OCI-LY1 (cell line): Measurements from ENCODE around the gene GNG11.

Source experiments
- H2AFZ ChIP-seq: fragments of 200-600 bp; sonication (generic), shearing (Covaris generic); 2 replicates; pipeline ENCODE4 v1.6.0; 2014; ENCODE audit warnings: antibody characterized with exemption, mild to moderate bottlenecking, low read length
- H3F3A ChIP-seq: fragments of 200-600 bp; sonication (generic), shearing (Covaris generic); 2 replicates; pipeline ENCODE4 v1.6.0; 2014; ENCODE audit warnings: mild to moderate bottlenecking, antibody characterized with exemption, low read length, moderate library complexity; ENCODE audit not compliant: insufficient read depth
- H3K27ac ChIP-seq: fragments of 200-600 bp; sonication (generic); 2 replicates; pipeline ENCODE4 v1.5.1; 2014; ENCODE audit warnings: low read length, mixed run types, mild to moderate bottlenecking, low read depth; ENCODE audit not compliant: poor library complexity, severe bottlenecking
- H3K27me3 ChIP-seq: fragments of 200-600 bp; sonication (generic); 2 replicates; pipeline ENCODE4 v1.6.0; 2014; ENCODE audit warnings: antibody characterized with exemption, mild to moderate bottlenecking, low read length, moderate library complexity; ENCODE audit not compliant: insufficient read depth
- H3K36me3 ChIP-seq: fragments of 200-600 bp; sonication (generic); 2 replicates; pipeline ENCODE4 v1.6.1; 2014; ENCODE audit warnings: mild to moderate bottlenecking, antibody characterized with exemption, low read length, moderate library complexity, mixed read lengths; ENCODE audit not compliant: insufficient read depth
- H3K4me1 ChIP-seq: fragments of 200-600 bp; sonication (generic); 2 replicates; pipeline ENCODE4 v1.5.1; 2014; ENCODE audit warnings: mild to moderate bottlenecking, low read length, moderate library complexity; ENCODE audit not compliant: insufficient read depth, severe bottlenecking
- H3K4me2 ChIP-seq: fragments of 200-600 bp; sonication (generic), shearing (Covaris generic); 2 replicates; pipeline ENCODE4 v1.6.1; 2014; ENCODE audit warnings: low read length
- H3K4me3 ChIP-seq: fragments of 200-600 bp; sonication (generic); 2 replicates; pipeline ENCODE4 v1.5.1; 2014; ENCODE audit warnings: low read length, low read depth, mild to moderate bottlenecking, mixed read lengths; ENCODE audit not compliant: poor library complexity, severe bottlenecking
- H3K79me2 ChIP-seq: fragments of 200-600 bp; shearing (Covaris generic); 2 replicates; pipeline ENCODE4 v1.6.1; 2016; ENCODE audit warnings: mixed run types, low read length, mixed read lengths; ENCODE audit not compliant: insufficient read depth
- H3K9ac ChIP-seq: fragments of 200-600 bp; sonication (generic), shearing (Covaris generic); 2 replicates; pipeline ENCODE4 v1.6.1; 2014; ENCODE audit warnings: mild to moderate bottlenecking, low read length, mixed read lengths
- H3K9me2 ChIP-seq: fragments of 200-600 bp; sonication (generic), shearing (Covaris generic); 2 replicates; pipeline ENCODE4 v1.6.1; 2014; ENCODE audit warnings: low read depth, mild to moderate bottlenecking, low read length, mixed read lengths
- H3K9me3 ChIP-seq: fragments of 200-600 bp; shearing (Covaris generic); 2 replicates; pipeline ENCODE4 v1.6.1; 2014; ENCODE audit warnings: low read length, mixed read lengths
- H4K20me1 ChIP-seq: fragments of 200-600 bp; sonication (generic), shearing (Covaris generic); 2 replicates; pipeline ENCODE4 v1.6.0; 2016; ENCODE audit warnings: mild to moderate bottlenecking, low read length; ENCODE audit not compliant: insufficient read depth
- EZH2 ChIP-seq: fragments of 200-600 bp; sonication (generic), shearing (Covaris generic); IDR thresholded peaks from 2 replicates; pipeline ENCODE4 v1.8.0; 2017; ENCODE audit warnings: borderline replicate concordance, mixed run types, mild to moderate bottlenecking, antibody characterized with exemption, low read length, moderate library complexity, mixed read lengths
- TF ChIP-seq, protein P1 (sequence below): fragments of 200-600 bp; sonication (generic), shearing (Covaris generic); IDR thresholded peaks from 2 replicates; pipeline ENCODE4 v1.5.1; 2017; ENCODE audit warnings: mild to moderate bottlenecking, antibody characterized with exemption, low read length, moderate library complexity, mixed read lengths

Gene GNG11

DNA sequence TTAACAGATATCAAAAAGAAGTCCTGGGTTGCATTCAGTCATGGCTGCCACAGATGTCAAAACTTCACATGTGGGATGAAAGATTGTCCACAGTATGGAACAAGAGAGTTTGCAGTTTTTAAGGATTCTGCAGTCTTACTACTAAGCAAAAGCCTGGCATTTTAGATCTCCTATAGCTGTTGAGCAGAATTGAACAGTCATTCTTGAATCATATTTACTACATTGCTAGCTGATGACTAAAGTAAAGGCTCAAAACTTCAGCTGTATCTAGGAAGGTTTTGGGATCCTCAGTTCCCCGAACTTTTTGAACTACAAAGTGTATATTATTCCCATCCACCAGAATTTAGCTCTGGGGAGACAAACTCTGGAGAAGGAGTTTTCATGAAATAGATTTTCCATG is 51.6 kb downstream of the GNG11 start:
- TF ChIP-seq, protein P1, sequence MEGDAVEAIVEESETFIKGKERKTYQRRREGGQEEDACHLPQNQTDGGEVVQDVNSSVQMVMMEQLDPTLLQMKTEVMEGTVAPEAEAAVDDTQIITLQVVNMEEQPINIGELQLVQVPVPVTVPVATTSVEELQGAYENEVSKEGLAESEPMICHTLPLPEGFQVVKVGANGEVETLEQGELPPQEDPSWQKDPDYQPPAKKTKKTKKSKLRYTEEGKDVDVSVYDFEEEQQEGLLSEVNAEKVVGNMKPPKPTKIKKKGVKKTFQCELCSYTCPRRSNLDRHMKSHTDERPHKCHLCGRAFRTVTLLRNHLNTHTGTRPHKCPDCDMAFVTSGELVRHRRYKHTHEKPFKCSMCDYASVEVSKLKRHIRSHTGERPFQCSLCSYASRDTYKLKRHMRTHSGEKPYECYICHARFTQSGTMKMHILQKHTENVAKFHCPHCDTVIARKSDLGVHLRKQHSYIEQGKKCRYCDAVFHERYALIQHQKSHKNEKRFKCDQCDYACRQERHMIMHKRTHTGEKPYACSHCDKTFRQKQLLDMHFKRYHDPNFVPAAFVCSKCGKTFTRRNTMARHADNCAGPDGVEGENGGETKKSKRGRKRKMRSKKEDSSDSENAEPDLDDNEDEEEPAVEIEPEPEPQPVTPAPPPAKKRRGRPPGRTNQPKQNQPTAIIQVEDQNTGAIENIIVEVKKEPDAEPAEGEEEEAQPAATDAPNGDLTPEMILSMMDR: no peak
- no peak for TF ChIP-seq EZH2
- H3K9me3 ChIP-seq: no peaks in the 10 kb centered on the region
- H4K20me1 ChIP-seq: no peaks in the 10 kb centered on the region
- no peaks in the 10 kb centered on the region for H3K79me2 ChIP-seq
- H3F3A ChIP-seq: no peaks in the 10 kb centered on the region
- H2AFZ ChIP-seq: no peak overlapping the region
- H3K9me2 ChIP-seq: no peaks in the 10 kb centered on the region
- no peaks in the 10 kb centered on the region for H3K36me3 ChIP-seq
- H3K9ac ChIP-seq: no peak overlapping the region
- H3K4me3 ChIP-seq: no peak overlapping the region
- no peak overlapping the region for H3K4me2 ChIP-seq
- H3K27ac ChIP-seq: no peak overlapping the region
- H3K4me1 ChIP-seq: peaks cover 8% of the 10 kb centered on the region
- H3K27me3 ChIP-seq: no peaks in the 10 kb centered on the region

DNA sequence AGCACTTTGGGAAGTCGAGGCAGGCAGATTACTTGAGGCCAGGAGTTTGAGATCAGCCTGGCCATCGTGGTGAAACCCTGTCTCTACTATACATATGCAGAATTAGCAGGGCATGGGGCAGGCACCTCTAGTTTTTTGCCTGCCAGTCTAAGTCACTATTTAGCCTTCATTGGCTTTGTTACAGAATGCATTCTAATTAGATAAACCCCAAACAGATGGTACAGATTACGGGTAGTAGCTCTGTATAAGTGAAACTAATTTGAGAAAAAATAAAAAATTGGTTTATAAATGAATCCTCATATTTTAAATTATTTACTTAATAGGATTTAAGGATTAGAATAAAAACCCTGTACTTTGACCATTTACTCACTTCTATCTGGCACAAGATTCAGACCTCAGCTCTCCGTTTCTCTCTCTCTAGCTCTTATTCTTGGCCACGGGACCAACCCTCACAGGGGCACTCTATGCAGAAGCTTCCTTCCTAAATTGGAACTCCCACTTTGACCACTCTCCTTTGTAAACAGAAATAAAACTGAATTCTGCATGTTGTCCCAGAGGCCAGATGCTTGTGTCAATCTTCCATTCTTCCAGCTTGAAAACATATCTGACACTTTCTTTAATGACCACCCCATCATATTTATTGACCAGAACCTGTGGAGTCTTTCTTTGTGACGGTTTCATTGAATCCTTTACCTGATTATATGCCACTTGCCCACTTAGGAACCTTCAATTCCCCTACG is 55.8 kb downstream of the GNG11 start:
- no peaks in the 10 kb centered on the region for H3K79me2 ChIP-seq
- no peaks in the 10 kb centered on the region for H3K27me3 ChIP-seq
- no peak overlapping the region for H3K4me2 ChIP-seq
- H3K9me2 ChIP-seq: no peaks in the 10 kb centered on the region
- no peak overlapping the region for H3K4me3 ChIP-seq
- TF ChIP-seq EZH2: no peak
- TF ChIP-seq, protein P1: no peak
- no peak overlapping the region for H3K27ac ChIP-seq
- no peaks in the 10 kb centered on the region for H3K9me3 ChIP-seq
- no peaks in the 10 kb centered on the region for H4K20me1 ChIP-seq
- no peaks in the 10 kb centered on the region for H3K36me3 ChIP-seq
- H3K9ac ChIP-seq: no peak overlapping the region
- H2AFZ ChIP-seq: no peak overlapping the region; the same call in 1 of the 2 replicates
- H3K4me1 ChIP-seq: peaks cover 19% of the 10 kb centered on the region
- H3F3A ChIP-seq: no peaks in the 10 kb centered on the region
